Liver (tissue), 3 donors: ENCODE data around the gene BABAM1.

Experiments used
- ATF3 ChIP-seq: IDR thresholded peaks from 2 replicates; pipeline ENCODE4 v1.6.1; 2016; ENCODE audit warnings: antibody characterized with exemption
- CTCF ChIP-seq: fragments of 150-350 bp; IDR thresholded peaks from 2 replicates; pipeline ENCODE4 v1.5.1; 2017; ENCODE audit warnings: improper control_type of control experiment, low read depth, low read length; ENCODE audit not compliant: missing input control
- EGR1 ChIP-seq, 2 donors: IDR thresholded peaks; 2 replicates each; pipeline ENCODE4 v1.6.1; 2016 to 2018; ENCODE audit warnings: antibody characterized with exemption in 2 of 2, low read depth in 2 of 2
- GABPA ChIP-seq, 2 donors: IDR thresholded peaks in 1 of 2; conservative IDR thresholded peaks in 1 of 2; 2 replicates each; pipeline ENCODE4 v1.6.1; 2016; ENCODE audit warnings: antibody characterized with exemption in 2 of 2, mild to moderate bottlenecking in 1 of 2, moderate library complexity in 1 of 2
- MAX ChIP-seq: IDR thresholded peaks from 2 replicates; pipeline ENCODE4 v1.6.1; 2016; ENCODE audit warnings: antibody characterized with exemption
- SP1 ChIP-seq: IDR thresholded peaks from 2 replicates; pipeline ENCODE4 v1.6.1; 2018; ENCODE audit warnings: antibody characterized with exemption, mild to moderate bottlenecking
- TAF1 ChIP-seq: conservative IDR thresholded peaks from 2 replicates; pipeline ENCODE4 v1.6.1; 2016; ENCODE audit warnings: antibody characterized with exemption, mild to moderate bottlenecking
- ZBTB33 ChIP-seq: IDR thresholded peaks from 2 replicates; pipeline ENCODE4 v1.6.1; 2016; ENCODE audit warnings: antibody characterized with exemption
- donor health status: healthy.
- donor health status: healthy.

GRCh38 chr19:17279436-17279835 is 12.2 kb downstream of the BABAM1 start:
- TF ChIP-seq CTCF (no peak), ATF3 (no peak), EGR1 (IDR thresholded peaks at IDR 0.05; ENCODE audit: low read depth in 2 of 2) (no peak), SP1 (no peak), MAX (no peak), ZBTB33 (no peak), TAF1 (no peak), GABPA (IDR thresholded peaks at IDR 0.05 in 1 of 2, conservative IDR thresholded peaks at IDR 0.05 in 1 of 2) (no peak)
